KMS-11 (cell line): ENCODE data around the gene UACA.
"Not testable (repeated sequence)": the region's sequence is repeated elsewhere in the genome, so short reads cannot be mapped to it uniquely, and the experiment has no call there.

ENCODE experiments used
- H2AFZ ChIP-seq: fragments of 200-600 bp; sonication (generic); 2 replicates; pipeline ENCODE4 v1.6.1; 2016; ENCODE audit warnings: antibody characterized with exemption, mixed run types, low read depth
- H3K27ac ChIP-seq: fragments of 200-600 bp; sonication (generic); 2 replicates; pipeline ENCODE4 v1.6.1; 2016; ENCODE audit warnings: mild to moderate bottlenecking, mixed run types
- H3K27me3 ChIP-seq: fragments of 200-600 bp; sonication (generic); 2 replicates; pipeline ENCODE4 v1.6.1; 2017; ENCODE audit warnings: mild to moderate bottlenecking, low read depth, mixed run types, moderate library complexity; ENCODE audit not compliant: insufficient read depth
- H3K36me3 ChIP-seq: fragments of 200-600 bp; sonication (generic); 2 replicates; pipeline ENCODE4 v1.6.1; 2017; ENCODE audit warnings: mild to moderate bottlenecking, mixed run types; ENCODE audit not compliant: insufficient read depth
- H3K4me1 ChIP-seq: fragments of 200-600 bp; sonication (generic); 2 replicates; pipeline ENCODE4 v1.6.1; 2016; ENCODE audit warnings: mild to moderate bottlenecking, low read depth, mixed run types; ENCODE audit not compliant: poor library complexity, severe bottlenecking
- H3K4me2 ChIP-seq: fragments of 200-600 bp; sonication (generic); 2 replicates; pipeline ENCODE4 v1.7.0; 2016; ENCODE audit warnings: mild to moderate bottlenecking, mixed run types
- H3K4me3 ChIP-seq: fragments of 200-600 bp; sonication (generic); IDR thresholded peaks from 2 replicates; pipeline ENCODE4 v1.6.1; 2017; ENCODE audit warnings: low read depth, low read length, mixed read lengths; ENCODE audit not compliant: insufficient read depth
- H3K79me2 ChIP-seq: fragments of 200-600 bp; sonication (generic); 2 replicates; pipeline ENCODE4 v1.6.1; 2016; ENCODE audit warnings: low read depth, mixed run types; ENCODE audit not compliant: insufficient read depth
- H3K9ac ChIP-seq: fragments of 200-600 bp; sonication (generic); 2 replicates; pipeline ENCODE4 v1.6.1; 2016; ENCODE audit warnings: mild to moderate bottlenecking, mixed run types
- H4K20me1 ChIP-seq: fragments of 200-600 bp; sonication (generic); 2 replicates; pipeline ENCODE4 v1.6.1; 2016; ENCODE audit warnings: mild to moderate bottlenecking, mixed run types; ENCODE audit not compliant: insufficient read depth
- CTCF ChIP-seq: fragments of 200-600 bp; sonication (generic); conservative IDR thresholded peaks from 2 replicates; pipeline ENCODE4 v1.6.1; 2017; ENCODE audit warnings: low read depth, mild to moderate bottlenecking, antibody characterized with exemption, low read length, moderate library complexity, mixed read lengths

Gene UACA

DNA sequence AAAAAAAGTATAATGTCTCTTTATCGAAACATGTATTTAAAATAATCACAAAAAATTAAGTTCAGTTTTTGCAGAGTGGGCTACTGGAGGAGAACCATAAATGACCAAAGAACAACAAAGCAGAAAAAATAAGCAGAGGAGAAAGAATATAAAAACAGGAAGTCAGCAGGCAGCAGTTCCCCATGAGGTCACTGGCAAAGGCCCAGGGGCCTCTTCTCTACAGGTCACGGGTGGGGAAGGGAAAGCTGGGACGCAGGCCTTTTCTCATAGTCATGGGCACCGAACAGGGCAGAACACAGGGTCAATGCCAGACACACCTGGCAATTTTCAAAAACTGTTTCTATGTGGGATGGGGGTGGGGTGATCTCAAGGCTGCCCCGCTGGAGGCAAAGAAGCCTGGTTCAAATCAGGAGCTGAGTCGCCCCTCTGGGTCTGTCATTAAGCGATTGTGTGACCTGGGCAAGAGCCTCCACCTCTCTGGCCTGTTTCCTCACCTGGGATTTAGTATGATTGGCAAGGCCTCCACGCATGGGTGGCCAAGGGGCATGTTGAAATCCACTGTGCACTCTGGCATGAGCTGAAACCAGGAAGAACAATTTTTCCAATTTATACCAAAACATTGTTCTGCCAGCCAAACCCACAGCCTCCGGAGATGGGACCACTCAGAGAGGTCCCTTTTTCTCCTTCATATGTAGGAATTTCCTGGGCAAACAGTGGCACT lies 43.8 kb upstream of the UACA start:
- Histone ChIP-seq H3K27ac (no peak overlapping the region), H3K4me2 (no peak overlapping the region), H3K4me3 (no peak overlapping the region), H3K27me3 (no peaks in the 10 kb centered on the region), H3K79me2 (no peaks in the 10 kb centered on the region), H3K36me3 (no peaks in the 10 kb centered on the region), H3K9ac (no peak overlapping the region), H2AFZ (no peak overlapping the region), H3K4me1 (no peaks in the 10 kb centered on the region), H4K20me1 (no peaks in the 10 kb centered on the region)
- no peak for TF ChIP-seq CTCF

- H4K20me1 ChIP-seq, H3K27ac ChIP-seq: not testable (repeated sequence)
Measured at GRCh38 chr15:70804388-70804787, 41.0 kb upstream of the UACA start.

GRCh38 chr15:70802629-70803028 lies 39.3 kb upstream of the UACA start:
- Histone ChIP-seq H3K27ac (no peak overlapping the region), H3K79me2 (no peaks in the 10 kb centered on the region), H3K4me1 (no peaks in the 10 kb centered on the region), H3K4me3 (no peak overlapping the region), H3K27me3 (no peaks in the 10 kb centered on the region), H3K4me2 (no peak overlapping the region), H4K20me1 (no peaks in the 10 kb centered on the region), H2AFZ (no peak overlapping the region), H3K36me3 (no peaks in the 10 kb centered on the region), H3K9ac (no peak overlapping the region)
- no peak for TF ChIP-seq CTCF

More at GRCh38 chr15:70804388-70804787, 41.0 kb upstream of the UACA start:
- not testable (repeated sequence) for H3K4me1 ChIP-seq, H3K4me2 ChIP-seq, H3K27me3 ChIP-seq, H3K79me2 ChIP-seq, H3K36me3 ChIP-seq, H2AFZ ChIP-seq, H3K4me3 ChIP-seq, H3K9ac ChIP-seq

- Histone ChIP-seq H3K4me2 (no peak overlapping the region), H2AFZ (no peak overlapping the region), H3K4me1 (no peaks in the 10 kb centered on the region), H3K27me3 (no peaks in the 10 kb centered on the region), H4K20me1 (no peaks in the 10 kb centered on the region), H3K36me3 (no peaks in the 10 kb centered on the region), H3K27ac (no peak overlapping the region), H3K9ac (no peak overlapping the region), H3K79me2 (no peaks in the 10 kb centered on the region), H3K4me3 (no peak overlapping the region)
- TF ChIP-seq CTCF = no peak
Measured at GRCh38 chr15:70801109-70801508, 37.8 kb upstream of the UACA start.

- no peaks in the 10 kb centered on the region for H4K20me1 ChIP-seq
- no peak overlapping the region for H3K4me3 ChIP-seq
- H2AFZ ChIP-seq = no peak overlapping the region
- no peak overlapping the region for H3K4me2 ChIP-seq
- no peak for TF ChIP-seq CTCF
- H3K27me3 ChIP-seq = no peaks in the 10 kb centered on the region
- H3K4me1 ChIP-seq = no peaks in the 10 kb centered on the region
- H3K79me2 ChIP-seq = no peaks in the 10 kb centered on the region
- no peak overlapping the region for H3K9ac ChIP-seq
- H3K36me3 ChIP-seq = no peaks in the 10 kb centered on the region
- H3K27ac ChIP-seq = no peak overlapping the region
Measured at GRCh38 chr15:70799667-70800450, 36.5 kb upstream of the UACA start.
